Measurements from ENCODE around the gene MOSPD3.
A peak's percentile ranks its signal among the peaks of the same experiment; 100 is the strongest.

The MOSPD3 gene

DNA sequence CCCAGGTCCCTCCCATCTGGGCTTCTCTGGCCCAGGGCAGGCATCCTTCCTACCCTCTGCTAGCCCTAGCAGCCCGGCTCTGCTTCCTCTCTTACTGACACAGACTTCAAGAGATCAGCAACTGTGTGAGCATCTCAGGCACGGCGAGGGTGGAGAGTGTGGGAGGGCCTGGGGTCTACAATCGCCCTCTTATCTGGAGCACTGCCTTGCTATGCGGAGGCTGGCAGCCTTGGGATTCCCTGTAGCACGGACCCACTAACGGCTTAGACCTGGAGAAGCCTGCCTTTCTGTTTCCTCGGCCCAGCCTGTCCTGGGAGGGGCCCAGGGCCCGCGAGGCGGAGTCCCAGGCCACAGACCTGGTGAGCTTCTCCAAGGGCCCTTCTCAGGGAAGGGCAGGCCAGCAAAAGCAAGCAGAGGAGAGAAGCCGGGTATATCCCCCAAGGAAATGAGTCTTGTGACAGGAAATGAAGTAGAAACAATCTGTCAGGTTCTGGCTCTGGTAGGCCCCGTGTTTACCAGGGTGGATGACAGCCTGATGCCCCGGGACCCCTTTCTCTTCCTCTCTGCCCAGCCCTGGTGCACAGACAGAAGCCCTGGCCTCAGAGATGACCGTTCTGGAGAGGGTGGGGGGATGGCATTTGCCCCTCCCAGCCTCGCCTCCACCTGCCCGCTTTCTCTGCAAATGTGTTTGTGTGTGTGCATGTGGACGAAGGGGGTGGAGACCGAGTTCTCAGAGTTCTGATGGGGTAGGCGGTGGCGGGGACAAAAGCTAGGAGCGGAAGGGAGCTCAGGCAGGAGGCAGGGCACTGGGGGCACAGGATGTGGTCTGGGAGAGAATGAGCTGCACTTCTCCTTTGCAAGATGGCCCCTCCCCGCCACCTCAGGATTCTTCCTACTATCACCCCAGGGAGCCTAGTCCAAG is 28.9 kb upstream of the MOSPD3 start:
- TF ChIP-seq, protein P1, sequence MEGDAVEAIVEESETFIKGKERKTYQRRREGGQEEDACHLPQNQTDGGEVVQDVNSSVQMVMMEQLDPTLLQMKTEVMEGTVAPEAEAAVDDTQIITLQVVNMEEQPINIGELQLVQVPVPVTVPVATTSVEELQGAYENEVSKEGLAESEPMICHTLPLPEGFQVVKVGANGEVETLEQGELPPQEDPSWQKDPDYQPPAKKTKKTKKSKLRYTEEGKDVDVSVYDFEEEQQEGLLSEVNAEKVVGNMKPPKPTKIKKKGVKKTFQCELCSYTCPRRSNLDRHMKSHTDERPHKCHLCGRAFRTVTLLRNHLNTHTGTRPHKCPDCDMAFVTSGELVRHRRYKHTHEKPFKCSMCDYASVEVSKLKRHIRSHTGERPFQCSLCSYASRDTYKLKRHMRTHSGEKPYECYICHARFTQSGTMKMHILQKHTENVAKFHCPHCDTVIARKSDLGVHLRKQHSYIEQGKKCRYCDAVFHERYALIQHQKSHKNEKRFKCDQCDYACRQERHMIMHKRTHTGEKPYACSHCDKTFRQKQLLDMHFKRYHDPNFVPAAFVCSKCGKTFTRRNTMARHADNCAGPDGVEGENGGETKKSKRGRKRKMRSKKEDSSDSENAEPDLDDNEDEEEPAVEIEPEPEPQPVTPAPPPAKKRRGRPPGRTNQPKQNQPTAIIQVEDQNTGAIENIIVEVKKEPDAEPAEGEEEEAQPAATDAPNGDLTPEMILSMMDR (conservative IDR thresholded peaks at IDR 0.05), result no peak
- H3K27ac ChIP-seq, result peak overlapping the region; percentile 99

DNA sequence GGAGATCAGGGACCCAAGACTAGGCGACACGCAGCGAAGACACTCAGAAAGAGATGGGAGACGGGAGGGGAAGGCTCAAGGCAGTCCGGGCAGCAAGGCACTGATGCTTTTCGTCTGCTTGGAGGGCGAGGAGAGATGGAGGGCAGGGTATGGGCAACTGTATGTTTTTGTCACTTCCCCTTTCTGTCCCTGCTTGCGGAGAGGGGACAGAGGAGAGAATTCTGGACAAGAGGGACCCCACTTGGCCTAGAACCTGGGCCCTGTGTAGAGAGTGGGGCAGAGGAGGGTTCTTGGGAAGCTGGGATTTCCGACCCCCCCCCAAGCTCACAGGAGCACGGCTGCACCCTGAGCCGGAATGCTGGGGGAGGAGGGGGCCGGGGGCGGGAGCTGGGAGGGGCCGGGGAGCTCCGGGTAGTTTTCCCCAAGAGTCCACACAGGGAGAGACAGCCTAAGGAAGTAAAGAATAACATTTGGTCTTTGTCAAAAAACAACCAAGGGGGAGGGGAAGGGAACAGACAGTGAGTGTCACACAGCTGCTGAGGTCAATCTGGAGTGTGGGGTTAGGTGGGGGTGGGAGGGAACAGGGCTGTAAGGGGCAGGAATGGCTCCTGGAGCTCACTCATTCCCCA is 28.2 kb upstream of the MOSPD3 start:
- TF ChIP-seq, protein P1 (conservative IDR thresholded peaks at IDR 0.05), result no peak
- H3K27ac ChIP-seq, result peak overlapping the region; percentile 99

- peak overlapping the region; percentile 99 for H3K27ac ChIP-seq
- TF ChIP-seq, protein P1 (conservative IDR thresholded peaks at IDR 0.05), result no peak
Measured at GRCh38 chr7:100584683-100585510, 27.4 kb upstream of the MOSPD3 start.

DNA sequence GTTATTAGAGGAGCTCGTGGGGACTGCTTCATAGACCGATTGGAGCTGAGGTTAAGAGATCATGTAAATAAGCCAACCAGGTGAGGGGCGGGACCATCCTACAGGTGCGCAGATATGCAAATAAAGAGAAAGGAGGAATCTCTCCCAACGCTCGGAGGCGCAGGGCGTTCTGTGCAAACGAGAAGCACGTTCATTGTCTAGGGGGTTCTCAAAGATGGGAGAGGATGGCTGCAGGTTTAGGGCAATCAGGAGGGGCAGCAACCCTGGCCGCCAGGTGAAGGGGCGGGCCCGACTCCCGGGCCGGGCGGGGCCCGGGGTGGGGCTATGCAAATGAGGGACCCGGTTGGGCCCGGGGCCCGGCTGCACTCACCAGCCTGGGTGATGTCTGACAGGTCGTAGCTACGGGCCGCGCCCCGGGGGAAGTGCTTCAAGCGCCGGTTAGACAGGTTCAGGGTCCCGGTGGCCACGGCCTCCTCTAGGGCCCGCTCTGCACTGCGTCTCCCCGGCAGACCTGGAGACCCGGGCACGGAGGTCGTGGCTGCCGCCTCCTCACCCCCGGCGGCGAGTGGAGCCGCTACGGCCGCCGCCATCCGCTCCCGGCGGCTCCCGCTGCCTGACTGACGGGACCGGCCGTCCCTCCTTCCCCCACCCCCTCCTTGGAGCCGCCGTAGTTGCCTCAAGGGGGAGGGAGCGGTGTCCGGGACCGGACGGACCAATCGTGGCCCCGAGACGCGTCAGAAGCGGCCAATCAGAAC is 26.7 kb upstream of the MOSPD3 start, which contains the start of gene LRCH4:
LRCH4 (minus strand) TSS at position 619 of the 755 bp plus-strand sequence; CDS start at position 590, 29 bp downstream.
- H3K27ac ChIP-seq, result peak within 1 kb of the TSS; percentile 99
- TF ChIP-seq, protein P1 (conservative IDR thresholded peaks at IDR 0.05), result no peak

- TF ChIP-seq, protein P1 (conservative IDR thresholded peaks at IDR 0.05), result no peak
- H3K27ac ChIP-seq, result peak within 1 kb of the TSS; percentile 99
Measured at GRCh38 chr7:100586266-100587025, 25.9 kb upstream of the MOSPD3 start, which contains the start of gene FBXO24. Gene FBXO24, plus strand, starts transcription at chr7:100586328. Its CDS starts 298 bp downstream, at chr7:100586626.

DNA sequence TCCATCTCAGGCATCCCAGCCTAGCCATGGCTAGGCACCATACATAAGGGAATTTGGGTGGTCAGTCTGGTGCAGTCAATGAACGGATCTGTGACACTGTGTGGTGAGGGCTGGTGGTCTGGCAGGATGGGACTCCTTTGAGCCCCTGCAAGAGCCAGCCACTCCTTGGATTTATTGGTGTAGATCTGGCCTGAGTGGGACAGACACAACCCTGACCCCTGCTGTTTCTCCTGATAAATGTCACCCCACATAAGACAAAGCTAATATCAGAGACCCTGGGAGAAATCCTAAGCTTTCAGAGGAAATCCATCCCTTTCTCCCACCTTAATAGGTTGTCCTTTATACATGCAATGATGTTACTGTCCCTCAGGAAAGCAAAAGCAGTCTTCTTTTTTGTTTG is 23.9 kb upstream of the MOSPD3 start:
- H3K27ac ChIP-seq, result no peak overlapping the region
- TF ChIP-seq, protein P1 (conservative IDR thresholded peaks at IDR 0.05), result peak; percentile 57

All from VCaP (cell line).